Hepatocyte (in vitro differentiated cells): ENCODE results near the gene PTPN2.

Experiments
- EZH2 ChIP-seq: fragments of 200-600 bp; sonication (generic); IDR thresholded peaks from 2 replicates; pipeline ENCODE4 v1.6.1; 2016; ENCODE audit warnings: antibody characterized with exemption, mild to moderate bottlenecking, borderline replicate concordance
- EZH2phosphoT487 ChIP-seq: fragments of 200-600 bp; sonication (generic); IDR thresholded peaks from one replicate; pipeline ENCODE4 v1.6.1; 2018; ENCODE audit warnings: antibody characterized with exemption, mild to moderate bottlenecking, low read depth, moderate library complexity; ENCODE audit not compliant: unreplicated experiment, severe bottlenecking
- TF ChIP-seq, protein P1 (sequence below): fragments of 200-600 bp; sonication (generic); IDR thresholded peaks from 2 replicates; pipeline ENCODE4 v1.5.1; 2016; ENCODE audit warnings: antibody characterized with exemption, mild to moderate bottlenecking; ENCODE audit not compliant: poor library complexity

GRCh38 chr18:12819322-12819721, 64.7 kb downstream of the PTPN2 start:
- TF ChIP-seq, protein P1, sequence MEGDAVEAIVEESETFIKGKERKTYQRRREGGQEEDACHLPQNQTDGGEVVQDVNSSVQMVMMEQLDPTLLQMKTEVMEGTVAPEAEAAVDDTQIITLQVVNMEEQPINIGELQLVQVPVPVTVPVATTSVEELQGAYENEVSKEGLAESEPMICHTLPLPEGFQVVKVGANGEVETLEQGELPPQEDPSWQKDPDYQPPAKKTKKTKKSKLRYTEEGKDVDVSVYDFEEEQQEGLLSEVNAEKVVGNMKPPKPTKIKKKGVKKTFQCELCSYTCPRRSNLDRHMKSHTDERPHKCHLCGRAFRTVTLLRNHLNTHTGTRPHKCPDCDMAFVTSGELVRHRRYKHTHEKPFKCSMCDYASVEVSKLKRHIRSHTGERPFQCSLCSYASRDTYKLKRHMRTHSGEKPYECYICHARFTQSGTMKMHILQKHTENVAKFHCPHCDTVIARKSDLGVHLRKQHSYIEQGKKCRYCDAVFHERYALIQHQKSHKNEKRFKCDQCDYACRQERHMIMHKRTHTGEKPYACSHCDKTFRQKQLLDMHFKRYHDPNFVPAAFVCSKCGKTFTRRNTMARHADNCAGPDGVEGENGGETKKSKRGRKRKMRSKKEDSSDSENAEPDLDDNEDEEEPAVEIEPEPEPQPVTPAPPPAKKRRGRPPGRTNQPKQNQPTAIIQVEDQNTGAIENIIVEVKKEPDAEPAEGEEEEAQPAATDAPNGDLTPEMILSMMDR, result no peak
- TF ChIP-seq EZH2 (no peak), EZH2phosphoT487 (no peak)
